K562 (cell line): ENCODE results near the gene DPH7. TPM values are rescaled to one million over a fixed set of nuclear protein-coding genes. Genes with fewer than 3 reads are reported as not detected.

Experiments
- ATAC-seq: fragments of 200-7000 bp; cut with Tn5 transposase; 3 replicates; pipeline ENCODE4 v1.9.1; 2020; ENCODE audit warnings: moderate library complexity
- BruUV-seq: library from RNA; stranded (reverse); fragments of 400-500 nt; replicated peaks from 2 replicates; lab custom pipeline; 2021; lab: Mats Ljungman, UMichigan
- CTCF ChIA-PET: fragments of 300-600 bp; formaldehyde crosslinking; extraction: SDS; loops from one replicate; lab custom pipeline; 2021; ENCODE audit warnings: low intra/inter-chr PET ratio; lab: Yijun Ruan, JAX
- POLR2A ChIA-PET: fragments of 300-600, 350-650 bp; sonication (Branson Sonifier 250); formaldehyde crosslinking; extraction: SDS; loops from one replicate; lab custom pipeline; 2021; ENCODE audit warnings: antibody characterized with exemption, inconsistent platforms; lab: Yijun Ruan, JAX
- DNase-seq, 4 experiments: peaks; one replicate each; pipeline versions ENCODE4 v3.0.0 to v3.0.0-alpha.2; 2011 to 2018; ENCODE audit warnings: low spot score in 3 of 4, mixed read lengths in 3 of 4; ENCODE audit errors: extremely low read depth in 1 of 4
- FAIRE-seq: peaks from 2 replicates; lab custom pipeline; 2011; peaks lifted over from hg19 to GRCh38; lab: Jason Lieb, UNC
- H2AFZ ChIP-seq: 2 replicates; pipeline ENCODE4 v1.6.0; 2011; ENCODE audit warnings: low read depth, low read length, control low read depth, inconsistent platforms
- H3K27ac ChIP-seq: fragments of 200-600 bp; 3 replicates; pipeline ENCODE4 v1.8.0; 2011; ENCODE audit warnings: low read depth, mild to moderate bottlenecking, control low read depth, inconsistent platforms, low read length, moderate library complexity, mixed read lengths; ENCODE audit errors: extremely low read depth
- H3K27me3 ChIP-seq, 2 experiments: fragments of 300-600 bp in 1 of 2; 2 replicates in 1 of 2; 3 replicates in 1 of 2; pipeline versions ENCODE4 v1.6.0 to v1.8.0; 2011; ENCODE audit warnings: inconsistent platforms in 2 of 2, low read length in 2 of 2, mild to moderate bottlenecking in 1 of 2, mixed read lengths in 1 of 2, moderate library complexity in 1 of 2; ENCODE audit not compliant: control insufficient read depth in 2 of 2, insufficient read depth in 2 of 2
- H3K36me3 ChIP-seq: fragments of 300-600 bp; 3 replicates; pipeline ENCODE4 v1.8.0; 2011; ENCODE audit warnings: mild to moderate bottlenecking, low read length, inconsistent platforms; ENCODE audit not compliant: control insufficient read depth, insufficient read depth
- H3K4me1 ChIP-seq, 2 experiments: fragments of 200-600 bp in 1 of 2; replicated peaks in 1 of 2; 2 replicates in 1 of 2; 3 replicates in 1 of 2; pipeline versions ENCODE4 v1.5.1 to v1.8.0; 2011; ENCODE audit warnings: inconsistent platforms in 2 of 2, low read length in 2 of 2, mild to moderate bottlenecking in 1 of 2, mixed read lengths in 1 of 2, moderate library complexity in 1 of 2; ENCODE audit not compliant: control insufficient read depth in 2 of 2, insufficient read depth in 2 of 2
- H3K4me2 ChIP-seq: 2 replicates; pipeline ENCODE4 v1.6.1; 2011; ENCODE audit warnings: low read length, control low read depth, inconsistent platforms, mixed read lengths; ENCODE audit not compliant: insufficient read depth
- H3K4me3 ChIP-seq: fragments of 200-600 bp; sonication (generic), shearing (Covaris generic); 2 replicates; pipeline ENCODE4 v1.5.1; 2016; ENCODE audit warnings: control low read depth, inconsistent platforms
- H3K79me2 ChIP-seq: fragments of 200-600 bp; 3 replicates; pipeline ENCODE4 v1.8.0; 2011; ENCODE audit warnings: low read length, inconsistent platforms; ENCODE audit not compliant: control insufficient read depth, insufficient read depth
- H3K9ac ChIP-seq, 2 experiments: 2 replicates each; pipeline versions ENCODE4 v1.6.0 to v1.6.1; 2011; ENCODE audit warnings: low read depth in 2 of 2, low read length in 2 of 2, control low read depth in 1 of 2, inconsistent platforms in 1 of 2, mild to moderate bottlenecking in 1 of 2, mixed read lengths in 1 of 2; ENCODE audit not compliant: insufficient read depth in 1 of 2
- H3K9me1 ChIP-seq: one replicate; pipeline ENCODE4 v1.6.0; 2011; ENCODE audit warnings: inconsistent platforms, mild to moderate bottlenecking, low read length, moderate library complexity; ENCODE audit not compliant: control insufficient read depth, insufficient read depth
- H3K9me3 ChIP-seq: replicated peaks from 2 replicates; pipeline ENCODE4 v1.5.1; 2011; ENCODE audit warnings: low read depth, low read length, inconsistent platforms; ENCODE audit not compliant: control insufficient read depth, insufficient read depth
- H4K20me1 ChIP-seq: replicated peaks from 2 replicates; pipeline ENCODE4 v1.6.1; 2011; ENCODE audit warnings: low read length, inconsistent platforms, mixed read lengths; ENCODE audit not compliant: control insufficient read depth, insufficient read depth
- CBFA2T3 ChIP-seq: fragments of 450-650 bp; IDR thresholded peaks from 2 replicates; pipeline ENCODE4 v1.6.1; 2017
- DMBX1 ChIP-seq: fragments of 250-450 bp; sonication (Bioruptor Pico); IDR thresholded peaks from 2 replicates; pipeline ENCODE4 v1.8.0; 2022; ENCODE audit warnings: inconsistent platforms, mild to moderate bottlenecking, moderate library complexity, borderline replicate concordance
- FOSL1 ChIP-seq: fragments of 200-800 bp; sonication (Bioruptor generic); conservative IDR thresholded peaks from 2 replicates; pipeline ENCODE4 v1.6.1; 2016; ENCODE audit warnings: missing genetic modification characterization, missing compliant biosample characterization
- HDAC1 ChIP-seq, 2 experiments: fragments of 450-650 bp; IDR thresholded peaks; 2 replicates each; pipeline ENCODE4 v1.6.1; 2016 to 2017; ENCODE audit warnings: inconsistent platforms in 1 of 2, mild to moderate bottlenecking in 1 of 2, moderate library complexity in 1 of 2
- HNRNPL ChIP-seq: fragments of 200-400 bp; formaldehyde crosslinking; IDR thresholded peaks from 2 replicates; pipeline ENCODE4 v1.6.1; 2017; ENCODE audit warnings: low read depth, mild to moderate bottlenecking, low read length
- WGBS: fragments of 100-300 bp; shearing (Covaris generic); methylation state at CpG from one replicate; pipeline ENCODE4 v1.1.6; 2016; ENCODE audit warnings: low coverage, mixed read lengths; ENCODE audit not compliant: insufficient coverage; ENCODE audit errors: missing lambda C conversion rate; 5-methylcytosine and 5-hydroxymethylcytosine counted together
- in situ Hi-C: fragments of 300-500 bp; cut with MboI; formaldehyde crosslinking; loops from 4 replicates; pipeline ENCODE4 v1.15.0; 2018; ENCODE audit warnings: inconsistent platforms, mixed read lengths
- intact Hi-C: fragments of 100-400 bp; cut with micrococcal nuclease; formaldehyde crosslinking; loops from 2 replicates; pipeline ENCODE4 v1.14.2; 2022
- polyA plus RNA-seq, 8 experiments: library from polyadenylated mRNA; depleted of rRNA in 4 of 8; stranded (reverse) in 5 of 8; unstranded in 3 of 8; fragments of >200 nt; fragmentation: Nextera tagmentation in 2 of 8; fragmentation: Illumina TruSeq in 1 of 8; extraction: Ambion mirVana in 2 of 8; extraction: Trizol in 1 of 8; gene quantifications; 2 replicates each; pipeline versions ENCODE4 v1.2.1 to v1.2.3, GENCODE V29; 2011 to 2014; ENCODE audit warnings: inconsistent platforms in 1 of 8, missing spikeins in 1 of 8
- total RNA-seq, 7 experiments: library from RNA; depleted of rRNA in 6 of 7; stranded (reverse); fragments of >200 nt in 6 of 7; fragmentation: Illumina TruSeq in 2 of 7; extraction: Trizol in 2 of 7; gene quantifications; 2 replicates each; pipeline versions ENCODE4 v1.2.1 to v1.2.3, GENCODE V29; 2011 to 2021; ENCODE audit warnings: low replicate concordance in 1 of 7
- TF ChIP-seq, protein P1 (sequence below): sonication (generic); formaldehyde crosslinking; IDR thresholded peaks from 2 replicates; pipeline ENCODE4 v1.9.0; 2022; ENCODE audit warnings: mild to moderate bottlenecking, missing genetic modification reagents
- TF ChIP-seq, protein P2 (sequence below), 3 experiments: IDR thresholded peaks in 2 of 3; conservative IDR thresholded peaks in 1 of 3; 2 replicates each; pipeline ENCODE4 v1.5.1; 2011 to 2012; ENCODE audit warnings: low read length in 3 of 3, mild to moderate bottlenecking in 3 of 3, control low read depth in 2 of 3, improper control_type of control experiment in 1 of 3, inconsistent platforms in 1 of 3, low read depth in 1 of 3, mixed read lengths in 1 of 3, moderate library complexity in 1 of 3; ENCODE audit not compliant: insufficient read depth in 2 of 3

The DPH7 gene
- total and polyA plus RNA-seq, 9 of the 15 experiments (the other 6 are each of a cell fraction or from before 2014, with no cell fraction given): 13.9 to 68.6 (median 41.3) TPM

GRCh38 chr9:137603879-137604278 is 25.2 kb upstream of the DPH7 start:
- H3K27me3 ChIP-seq: no peaks in the 10 kb centered on the region
- no peak overlapping the region for H3K4me3 ChIP-seq
- FAIRE-seq (no peak), DNase-seq (no peak), ATAC-seq (no peak)
- H3K36me3 ChIP-seq: no peaks in the 10 kb centered on the region
- WGBS: 91% methylated on average over 12 of the region's 13 CpGs
- ChIA-PET CTCF (no interaction called here), POLR2A (interaction anchor here (0.6 to 3.2 kb wide), 5 partner anchors 12 to 800 kb away, joined by 3 to 28 read pairs (median 3); partner anchors contain the start of genes DPH7 and ZMYND19)
- H3K27ac ChIP-seq: no peak overlapping the region
- intact Hi-C loops: no loop called here
- H3K79me2 ChIP-seq: peaks cover 16% of the 10 kb centered on the region
- H3K9me1 ChIP-seq: no peaks in the 10 kb centered on the region
- peaks cover 21 to 41% of the 10 kb centered on the region in 2 experiments; a peak in 4 of 5 replicates for H3K4me1 ChIP-seq
- no peaks in the 10 kb centered on the region for H3K9me3 ChIP-seq
- no TSS peak for BruUV-seq
- TF ChIP-seq FOSL1 (no peak), DMBX1 (CRISPR knock-in tag) (no peak), HDAC1 (IDR thresholded peaks at IDR 0.05) (no peak)
- TF ChIP-seq, protein P1, sequence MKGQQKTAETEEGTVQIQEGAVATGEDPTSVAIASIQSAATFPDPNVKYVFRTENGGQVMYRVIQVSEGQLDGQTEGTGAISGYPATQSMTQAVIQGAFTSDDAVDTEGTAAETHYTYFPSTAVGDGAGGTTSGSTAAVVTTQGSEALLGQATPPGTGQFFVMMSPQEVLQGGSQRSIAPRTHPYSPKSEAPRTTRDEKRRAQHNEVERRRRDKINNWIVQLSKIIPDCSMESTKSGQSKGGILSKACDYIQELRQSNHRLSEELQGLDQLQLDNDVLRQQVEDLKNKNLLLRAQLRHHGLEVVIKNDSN (CRISPR knock-in tag): no peak
- no peak overlapping the region for H3K9ac ChIP-seq
- H4K20me1 ChIP-seq: peaks cover 7% of the 10 kb centered on the region; the same call in 1 of the 2 replicates
- H2AFZ ChIP-seq: no peak overlapping the region
- H3K4me2 ChIP-seq: no peak overlapping the region
- in situ Hi-C loops: no loop called here

DNA sequence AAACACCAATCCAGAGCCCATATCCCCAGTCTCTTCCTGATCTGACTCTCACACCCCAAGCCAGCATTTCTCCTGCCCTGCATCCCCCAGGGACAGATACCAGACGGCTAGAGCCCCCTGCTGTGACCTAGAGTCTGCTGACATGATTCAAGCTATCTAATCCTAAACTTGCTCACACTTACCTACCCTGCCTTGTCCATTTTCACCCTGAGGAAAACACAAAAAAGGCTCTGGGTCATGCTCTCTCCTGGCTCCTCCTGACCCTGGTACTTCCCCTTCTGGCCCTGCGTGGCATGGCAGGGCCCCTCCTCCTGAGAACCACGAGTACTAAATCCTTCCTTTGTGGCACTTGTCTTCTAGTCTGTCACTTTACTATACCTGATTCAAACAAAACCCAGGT is 23.9 kb upstream of the DPH7 start:
- Histone ChIP-seq H3K4me1 (peaks cover 21 to 39% of the 10 kb centered on the region in 2 experiments; a peak in 4 of 5 replicates), H4K20me1 (peaks cover 7% of the 10 kb centered on the region; the same call in 1 of the 2 replicates), H2AFZ (peak overlapping the region; percentile 5), H3K9me3 (no peaks in the 10 kb centered on the region), H3K27me3 (no peaks in the 10 kb centered on the region), H3K79me2 (peaks cover 16% of the 10 kb centered on the region), H3K4me3 (no peak overlapping the region), H3K9ac (peak overlapping the region; percentile 9 to 77; a peak in 2 of 4 replicates), H3K36me3 (no peaks in the 10 kb centered on the region), H3K27ac (no peak overlapping the region), H3K4me2 (no peak overlapping the region), H3K9me1 (no peaks in the 10 kb centered on the region)
- WGBS: 15% methylated on average over 3 of the region's 3 CpGs
- DNase-seq (peak in 1 of 4 experiments; percentile 42), FAIRE-seq (peak; percentile 76), ATAC-seq (no peak)
- POLR2A ChIA-PET: interaction anchor here (0.6 to 3.2 kb wide), 3 partner anchors 11 to 854 kb away, joined by 3 to 28 read pairs (median 5); partner anchors contain the start of genes EHMT1, LCN6 and ZMYND19
- BruUV-seq: no TSS peak
- CTCF ChIA-PET: no interaction called here
- intact Hi-C loops: no loop called here
- in situ Hi-C loops: no loop called here
- TF ChIP-seq HNRNPL: no peak
- TF ChIP-seq, protein P2, sequence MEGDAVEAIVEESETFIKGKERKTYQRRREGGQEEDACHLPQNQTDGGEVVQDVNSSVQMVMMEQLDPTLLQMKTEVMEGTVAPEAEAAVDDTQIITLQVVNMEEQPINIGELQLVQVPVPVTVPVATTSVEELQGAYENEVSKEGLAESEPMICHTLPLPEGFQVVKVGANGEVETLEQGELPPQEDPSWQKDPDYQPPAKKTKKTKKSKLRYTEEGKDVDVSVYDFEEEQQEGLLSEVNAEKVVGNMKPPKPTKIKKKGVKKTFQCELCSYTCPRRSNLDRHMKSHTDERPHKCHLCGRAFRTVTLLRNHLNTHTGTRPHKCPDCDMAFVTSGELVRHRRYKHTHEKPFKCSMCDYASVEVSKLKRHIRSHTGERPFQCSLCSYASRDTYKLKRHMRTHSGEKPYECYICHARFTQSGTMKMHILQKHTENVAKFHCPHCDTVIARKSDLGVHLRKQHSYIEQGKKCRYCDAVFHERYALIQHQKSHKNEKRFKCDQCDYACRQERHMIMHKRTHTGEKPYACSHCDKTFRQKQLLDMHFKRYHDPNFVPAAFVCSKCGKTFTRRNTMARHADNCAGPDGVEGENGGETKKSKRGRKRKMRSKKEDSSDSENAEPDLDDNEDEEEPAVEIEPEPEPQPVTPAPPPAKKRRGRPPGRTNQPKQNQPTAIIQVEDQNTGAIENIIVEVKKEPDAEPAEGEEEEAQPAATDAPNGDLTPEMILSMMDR (IDR thresholded peaks at IDR 0.05 in 2 of 3, conservative IDR thresholded peaks at IDR 0.05 in 1 of 3; ENCODE audit: insufficient read depth in 2 of 3, low read depth in 1 of 3, low read length in 3 of 3): 0 out of 6 replicates have a peak, but pooled peaks of 2 of the 3 experiments have one; percentile 7 to 22
- TF ChIP-seq CBFA2T3: 0 out of 2 replicates have a peak, but pooled peaks have one; percentile 16
